ENCODE results near the gene ADAM10. TPM values are rescaled to one million over a fixed set of nuclear protein-coding genes. Genes with fewer than 3 reads are reported as not detected.

The ADAM10 gene
- total and polyA plus RNA-seq, 2 of the 4 experiments (the other 2 are of a cell fraction) = 110 to 185 TPM

- ATAC-seq (ENCODE audit: low read depth) (no peak), DNase-seq (peak; percentile 31)
- no peak overlapping the region for H2BK15ac ChIP-seq (ENCODE audit: low read depth, low read length)
- H3K14ac ChIP-seq (replicated peaks; ENCODE audit: low read depth, low read length) = no peak overlapping the region
- no peak overlapping the region for H2BK5ac ChIP-seq (ENCODE audit: low read depth, low read length, poor library complexity, severe bottlenecking)
- CTCF ChIA-PET = no interaction called here
- no peak overlapping the region for H3K18ac ChIP-seq (ENCODE audit: low read depth, low read length)
- POLR2A ChIA-PET (ENCODE audit: unreplicated experiment) = no interaction called here
- peaks cover 3% of the 10 kb centered on the region for H3K4me1 ChIP-seq (ENCODE audit: control insufficient read depth, insufficient read depth, low read length)
- dilution Hi-C loops (cut with HindIII; ENCODE audit: low sequenced_read_pairs, unreplicated experiment) (no loop called here), in situ Hi-C loops (cut with MboI; ENCODE audit: low sequenced_read_pairs) (no loop called here), intact Hi-C loops (cut with micrococcal nuclease) (no loop called here)
- no peak overlapping the region for H2AFZ ChIP-seq (replicated peaks; ENCODE audit: low read length, poor library complexity)
- no peak overlapping the region for H3K4ac ChIP-seq (ENCODE audit: low read depth, low read length)
- no peak overlapping the region for H4K5ac ChIP-seq (ENCODE audit: low read depth, low read length)
- peaks cover 62% of the 10 kb centered on the region for H4K20me1 ChIP-seq (ENCODE audit: insufficient read depth, low read length)
- H2BK20ac ChIP-seq (ENCODE audit: low read depth, low read length) = no peak overlapping the region
- no peak overlapping the region for H4K91ac ChIP-seq (ENCODE audit: insufficient read depth, low read depth, low read length)
- no peak overlapping the region for H3K56ac ChIP-seq (ENCODE audit: extremely low read depth, insufficient read depth, low read length)
- BruUV-seq (replicated peaks) = no TSS peak
- H3K4me2 ChIP-seq (ENCODE audit: low read depth, low read length) = no peak overlapping the region
- WGBS, 2 experiments (ENCODE audit: extremely low coverage in 2 of 2, insufficient read length in 1 of 2) = no CpG with 5 or more reads among the region's 2 CpGs
- peaks cover 13% of the 10 kb centered on the region; the same call in 1 of the 2 replicates for H3K9me1 ChIP-seq (ENCODE audit: insufficient read depth, low read length)
- TF ChIP-seq CEBPB (IDR thresholded peaks at IDR 0.05; ENCODE audit: low read depth, low read length) (no peak), RFX5 (IDR thresholded peaks at IDR 0.05; ENCODE audit: low read depth, low read length) (no peak), FOS (IDR thresholded peaks at IDR 0.05; ENCODE audit: low read depth, low read length) (no peak), NFE2L2 (IDR thresholded peaks at IDR 0.05; ENCODE audit: low read depth, low read length) (no peak), CTCF (conservative IDR thresholded peaks at IDR 0.05; ENCODE audit: low read depth, low read length) (no peak), MAFK (IDR thresholded peaks at IDR 0.05; ENCODE audit: low read depth, low read length) (no peak)
- no peak overlapping the region for H2BK120ac ChIP-seq (ENCODE audit: low read depth, low read length)
- H3K27me3 ChIP-seq (ENCODE audit: control insufficient read depth, insufficient read depth, low read length) = no peaks in the 10 kb centered on the region
- peaks cover 6% of the 10 kb centered on the region; the same call in 1 of the 2 replicates for H3K36me3 ChIP-seq (ENCODE audit: control insufficient read depth, insufficient read depth, low read length)
- H4K8ac ChIP-seq (ENCODE audit: low read depth in 2 of 2, low read length in 2 of 2) = no peak overlapping the region
- peaks cover 3% of the 10 kb centered on the region for H3K9me3 ChIP-seq (ENCODE audit: control insufficient read depth, insufficient read depth, low read length)
- no peak overlapping the region for H3K27ac ChIP-seq (ENCODE audit: insufficient read depth, low read length)
- no peak overlapping the region for H3K4me3 ChIP-seq (ENCODE audit: insufficient read depth, low read depth, low read length)
- H3K79me1 ChIP-seq (ENCODE audit: low read depth in 1 of 2, low read length in 2 of 2) = peaks cover 38 to 73% of the 10 kb centered on the region in 2 experiments
- H3K9ac ChIP-seq (ENCODE audit: low read depth, low read length) = no peak overlapping the region
- no peak overlapping the region for H2AK9ac ChIP-seq (replicated peaks; ENCODE audit: low read depth, low read length, poor library complexity)
- H2AK5ac ChIP-seq (ENCODE audit: low read depth, low read length) = no peak overlapping the region
- no peak overlapping the region for H3K23ac ChIP-seq (ENCODE audit: low read depth, low read length)
These were observed 50.4 kb downstream of the ADAM10 start for GRCh38 chr15:58698887-58699641.
